MM.1S (cell line): ENCODE results near the gene PAM16.
"Not testable (repeated sequence)": the region's sequence is repeated elsewhere in the genome, so short reads cannot be mapped to it uniquely, and the experiment has no call there.

Experiments used
- DNase-seq: peaks from one replicate; pipeline ENCODE4 v3.0.0-alpha.2; 2015
- H2AFZ ChIP-seq: fragments of 300-600 bp; sonication (generic); 2 replicates; pipeline ENCODE4 v1.6.0; 2016; ENCODE audit warnings: antibody characterized with exemption, low read length
- H3F3A ChIP-seq: fragments of 300-600 bp; sonication (generic); 2 replicates; pipeline ENCODE4 v1.6.1; 2016; ENCODE audit warnings: mild to moderate bottlenecking, antibody characterized with exemption, low read length, moderate library complexity, mixed read lengths; ENCODE audit not compliant: insufficient read depth
- H3K27ac ChIP-seq: fragments of 300-600 bp; sonication (generic); 2 replicates; pipeline ENCODE4 v1.5.1; 2016; ENCODE audit warnings: mild to moderate bottlenecking, low read length
- H3K27me3 ChIP-seq: fragments of 300-600 bp; sonication (generic); replicated peaks from 2 replicates; pipeline ENCODE4 v1.6.0; 2016; ENCODE audit warnings: low read length; ENCODE audit not compliant: insufficient read depth
- H3K36me3 ChIP-seq: fragments of 300-600 bp; sonication (generic); replicated peaks from 2 replicates; pipeline ENCODE4 v1.6.1; 2016; ENCODE audit warnings: mild to moderate bottlenecking, low read length, mixed read lengths; ENCODE audit not compliant: insufficient read depth
- H3K4me1 ChIP-seq: fragments of 300-600 bp; sonication (generic); 2 replicates; pipeline ENCODE4 v1.6.1; 2016; ENCODE audit warnings: low read length, mixed read lengths
- H3K4me2 ChIP-seq: fragments of 300-600 bp; sonication (generic); 2 replicates; pipeline ENCODE4 v1.6.0; 2016; ENCODE audit warnings: low read depth, low read length
- H3K4me3 ChIP-seq: fragments of 300-600 bp; sonication (generic); 2 replicates; pipeline ENCODE4 v1.5.1; 2016; ENCODE audit warnings: low read length, mixed read lengths
- H3K79me2 ChIP-seq: fragments of 300-600 bp; sonication (generic); 2 replicates; pipeline ENCODE4 v1.6.1; 2016; ENCODE audit warnings: mixed run types, low read length, mixed read lengths
- H3K9ac ChIP-seq: fragments of 300-600 bp; sonication (generic); 2 replicates; pipeline ENCODE4 v1.6.1; 2016; ENCODE audit warnings: low read length, mixed read lengths
- H3K9me2 ChIP-seq: fragments of 300-600 bp; sonication (generic); replicated peaks from 2 replicates; pipeline ENCODE4 v1.6.1; 2016; ENCODE audit warnings: mild to moderate bottlenecking, low read length, mixed read lengths; ENCODE audit not compliant: insufficient read depth
- H3K9me3 ChIP-seq: fragments of 300-600 bp; sonication (generic); replicated peaks from 2 replicates; pipeline ENCODE4 v1.6.1; 2016; ENCODE audit warnings: mild to moderate bottlenecking, low read length, mixed read lengths; ENCODE audit not compliant: insufficient read depth
- H4K20me1 ChIP-seq: fragments of 300-600 bp; sonication (generic); 2 replicates; pipeline ENCODE4 v1.6.1; 2016; ENCODE audit warnings: mild to moderate bottlenecking, low read length, moderate library complexity, mixed read lengths; ENCODE audit not compliant: insufficient read depth
- CTCF ChIP-seq: fragments of 300-600 bp; sonication (generic); IDR thresholded peaks from 2 replicates; pipeline ENCODE4 v1.5.1; 2016; ENCODE audit warnings: antibody characterized with exemption, low read length, mixed read lengths
- EZH2 ChIP-seq: fragments of 300-600 bp; sonication (generic); optimal IDR thresholded peaks from 2 replicates; pipeline ENCODE3; 2017; ENCODE audit warnings: low read depth, mild to moderate bottlenecking, antibody characterized with exemption, low read length, mixed read lengths
- EZH2phosphoT487 ChIP-seq: fragments of 300-600 bp; sonication (generic); IDR thresholded peaks from 2 replicates; pipeline ENCODE4 v1.6.1; 2018; ENCODE audit warnings: antibody characterized with exemption, low read length

PAM16 gene

GRCh38 chr16:4350787-4351659 is at the start of gene PAM16:
Gene PAM16 (minus strand): TSS chr16:4351321. CDS start chr16:4351234, 87 bp downstream.
- peaks cover 26% of the 10 kb centered on the region for H3F3A ChIP-seq
- peak within 1 kb of the TSS; percentile 77 for H3K4me3 ChIP-seq
- peaks cover 42% of the 10 kb centered on the region for H3K79me2 ChIP-seq
- no peaks in the 10 kb centered on the region for H4K20me1 ChIP-seq
- peak within 1 kb of the TSS; percentile 66 for H3K9ac ChIP-seq
- DNase-seq = peak; percentile 95
- H2AFZ ChIP-seq = peak within 1 kb of the TSS; percentile 31
- H3K4me2 ChIP-seq = peak within 1 kb of the TSS; percentile 49
- H3K27ac ChIP-seq = peak within 1 kb of the TSS; percentile 33
- TF ChIP-seq EZH2phosphoT487 (no peak), EZH2 (no peak), CTCF (no peak)
- H3K4me1 ChIP-seq = 0 out of 2 replicates have a peak, but pooled peaks cover 4% of the 10 kb centered on the region
- H3K9me2 ChIP-seq = no peaks in the 10 kb centered on the region
- no peaks in the 10 kb centered on the region for H3K36me3 ChIP-seq
- no peaks in the 10 kb centered on the region for H3K9me3 ChIP-seq
- H3K27me3 ChIP-seq = no peaks in the 10 kb centered on the region

DNA sequence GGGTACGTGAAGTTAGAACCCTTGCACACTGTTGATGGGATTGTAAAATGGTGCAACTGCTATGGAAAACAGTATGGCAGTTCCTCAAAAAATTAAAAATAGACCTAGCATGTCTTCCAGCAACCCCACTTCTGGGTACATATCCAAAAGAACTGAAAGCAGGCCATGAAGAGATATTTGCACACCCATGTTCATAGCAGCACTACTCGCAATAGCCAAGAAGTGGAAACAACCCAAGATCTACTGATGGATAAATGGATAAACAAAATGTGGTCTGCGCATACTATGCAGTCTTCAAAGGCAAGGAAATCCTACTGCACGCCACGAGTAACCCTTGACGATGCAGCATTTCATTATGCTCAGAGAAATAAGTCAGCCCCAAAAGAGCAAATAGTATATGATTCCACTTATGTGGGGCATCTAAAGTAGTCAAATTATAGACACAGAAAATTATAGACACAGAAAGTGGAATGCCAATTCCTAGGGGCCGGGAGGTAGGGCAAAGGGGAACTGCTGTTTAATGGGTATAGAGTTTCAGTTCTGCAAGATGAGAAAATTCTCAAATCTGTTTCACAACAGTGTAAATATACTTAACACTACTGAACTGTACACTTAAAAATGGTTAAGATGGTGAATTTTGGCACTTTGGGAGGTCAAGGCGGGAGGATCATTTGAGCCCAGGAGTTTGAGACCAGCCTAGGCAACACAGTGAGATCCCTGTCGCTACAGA is 48.0 kb upstream of the PAM16 start:
- TF ChIP-seq EZH2phosphoT487 (no peak), CTCF (no peak), EZH2 (no peak)
- no peaks in the 10 kb centered on the region; the same call in 1 of the 2 replicates for H3K36me3 ChIP-seq

DNA sequence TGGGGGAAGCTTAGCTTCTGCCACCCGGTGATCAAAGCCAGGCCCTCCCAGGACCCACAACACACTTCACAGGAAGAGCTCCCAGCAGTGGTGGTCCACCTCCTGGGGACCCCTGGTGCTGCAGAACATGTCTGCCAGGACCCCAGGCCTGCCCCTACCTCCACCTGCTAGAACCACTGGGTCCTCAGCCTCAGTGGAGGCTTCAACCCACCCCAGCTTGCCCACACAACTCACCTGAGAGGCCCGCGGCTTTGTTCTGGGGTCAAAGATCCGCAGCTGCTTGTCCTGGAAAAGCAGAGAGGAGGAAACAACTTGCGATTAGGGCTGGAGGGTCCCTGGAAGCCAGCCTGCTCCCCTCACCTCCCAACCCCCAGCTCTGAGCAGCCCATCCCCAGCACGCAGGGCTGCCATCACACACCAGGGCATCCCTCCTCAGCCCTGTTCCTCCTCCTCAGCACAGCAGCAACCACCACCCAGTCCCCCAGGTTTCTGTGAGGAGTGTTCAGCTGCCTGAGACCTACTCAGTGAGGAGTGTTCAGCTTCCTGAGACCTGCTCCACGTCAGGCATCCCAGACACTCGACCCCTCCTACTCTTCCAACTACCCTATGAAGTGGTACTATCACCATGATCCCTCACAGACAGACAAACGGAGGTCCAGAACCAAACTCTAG is 44.1 kb upstream of the PAM16 start:
- Histone ChIP-seq H2AFZ (no peak overlapping the region), H3K4me3 (no peak overlapping the region), H3F3A (no peaks in the 10 kb centered on the region; the same call in 1 of the 2 replicates), H3K79me2 (peaks cover 36% of the 10 kb centered on the region), H3K9me2 (no peaks in the 10 kb centered on the region), H3K4me1 (no peaks in the 10 kb centered on the region), H3K9ac (no peak overlapping the region), H3K27me3 (no peaks in the 10 kb centered on the region), H3K4me2 (no peak overlapping the region), H3K9me3 (no peaks in the 10 kb centered on the region), H3K36me3 (no peaks in the 10 kb centered on the region; the same call in 1 of the 2 replicates), H4K20me1 (no peaks in the 10 kb centered on the region), H3K27ac (no peak overlapping the region)
- TF ChIP-seq CTCF (no peak), EZH2 (no peak), EZH2phosphoT487 (no peak)
- DNase-seq = no peak

More for the DNA sequence above, 48.0 kb upstream of the PAM16 start:
- Histone ChIP-seq H3K9me2 (no peaks in the 10 kb centered on the region), H3K9me3 (no peaks in the 10 kb centered on the region), H3K4me2 (no peak overlapping the region), H3K4me3 (no peak overlapping the region), H3K27ac (no peak overlapping the region), H3K4me1 (no peaks in the 10 kb centered on the region), H3K27me3 (no peaks in the 10 kb centered on the region), H3F3A (no peaks in the 10 kb centered on the region; the same call in 1 of the 2 replicates), H3K79me2 (peaks cover 52% of the 10 kb centered on the region), H3K9ac (no peak overlapping the region), H2AFZ (no peak overlapping the region), H4K20me1 (no peaks in the 10 kb centered on the region)
- DNase-seq = no peak

- DNase-seq, H3K27me3 ChIP-seq: not testable (repeated sequence)
Measured at GRCh38 chr16:4393850-4394249, 42.7 kb upstream of the PAM16 start.

More at GRCh38 chr16:4393850-4394249, 42.7 kb upstream of the PAM16 start:
- not testable (repeated sequence) for H3K27ac ChIP-seq, H3F3A ChIP-seq, H3K4me2 ChIP-seq, H3K9ac ChIP-seq, H3K36me3 ChIP-seq, H3K4me3 ChIP-seq, H4K20me1 ChIP-seq, H3K9me3 ChIP-seq, H3K4me1 ChIP-seq, H3K9me2 ChIP-seq, H2AFZ ChIP-seq
- peaks cover 31% of the 10 kb centered on the region for H3K79me2 ChIP-seq
